GM20000 (cell line): ENCODE results near the gene PML.
A peak's percentile ranks its signal among the peaks of the same experiment; 100 is the strongest.

Experiments used
- DNase-seq: peaks from one replicate; pipeline ENCODE4 v3.0.0; 2012; ENCODE audit warnings: low spot score
- TF ChIP-seq, protein P1 (sequence below): IDR thresholded peaks from 2 replicates; pipeline ENCODE4 v1.5.1; 2012; ENCODE audit warnings: mild to moderate bottlenecking, control low read depth; ENCODE audit errors: extremely low read depth, missing control alignments

Gene PML

DNA sequence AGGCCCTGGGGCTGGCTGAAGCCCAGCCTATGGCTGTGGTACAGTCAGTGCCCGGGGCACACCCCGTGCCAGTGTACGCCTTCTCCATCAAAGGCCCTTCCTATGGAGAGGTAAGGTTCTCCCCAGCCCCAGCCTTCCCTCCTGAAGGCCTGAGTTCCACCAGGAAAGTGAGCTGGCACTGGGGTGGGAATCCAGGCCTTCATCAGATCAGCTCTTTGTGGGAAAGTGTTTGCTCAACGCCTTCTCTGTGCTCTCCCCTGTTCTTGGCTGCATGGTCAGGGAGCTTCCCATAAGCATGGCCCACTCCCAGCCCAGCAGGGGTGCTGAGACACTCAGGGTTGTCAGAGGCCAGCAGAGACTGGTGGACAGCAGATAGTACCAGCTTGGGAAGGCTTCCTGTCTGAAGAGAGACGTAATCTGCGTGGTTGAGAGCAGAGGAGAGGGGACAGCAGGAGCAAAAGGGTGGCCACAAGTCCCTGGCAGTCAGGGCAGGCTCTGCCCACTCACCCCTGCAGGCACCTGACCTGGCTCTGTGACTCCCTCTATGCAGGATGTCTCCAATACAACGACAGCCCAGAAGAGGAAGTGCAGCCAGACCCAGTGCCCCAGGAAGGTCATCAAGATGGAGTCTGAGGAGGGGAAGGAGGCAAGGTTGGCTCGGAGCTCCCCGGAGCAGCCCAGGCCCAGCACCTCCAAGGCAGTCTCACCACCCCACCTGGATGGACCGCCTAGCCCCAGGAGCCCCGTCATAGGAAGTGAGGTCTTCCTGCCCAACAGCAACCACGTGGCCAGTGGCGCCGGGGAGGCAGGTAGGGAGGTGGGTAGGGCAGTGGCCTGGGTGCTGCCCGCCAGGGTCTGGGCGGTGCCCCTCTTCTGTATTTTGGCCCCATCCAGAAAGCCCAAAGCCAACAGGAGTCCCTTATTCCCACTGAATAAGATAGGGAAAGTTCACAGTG, 38.4 kb downstream of the PML start:
- TF ChIP-seq, protein P1, sequence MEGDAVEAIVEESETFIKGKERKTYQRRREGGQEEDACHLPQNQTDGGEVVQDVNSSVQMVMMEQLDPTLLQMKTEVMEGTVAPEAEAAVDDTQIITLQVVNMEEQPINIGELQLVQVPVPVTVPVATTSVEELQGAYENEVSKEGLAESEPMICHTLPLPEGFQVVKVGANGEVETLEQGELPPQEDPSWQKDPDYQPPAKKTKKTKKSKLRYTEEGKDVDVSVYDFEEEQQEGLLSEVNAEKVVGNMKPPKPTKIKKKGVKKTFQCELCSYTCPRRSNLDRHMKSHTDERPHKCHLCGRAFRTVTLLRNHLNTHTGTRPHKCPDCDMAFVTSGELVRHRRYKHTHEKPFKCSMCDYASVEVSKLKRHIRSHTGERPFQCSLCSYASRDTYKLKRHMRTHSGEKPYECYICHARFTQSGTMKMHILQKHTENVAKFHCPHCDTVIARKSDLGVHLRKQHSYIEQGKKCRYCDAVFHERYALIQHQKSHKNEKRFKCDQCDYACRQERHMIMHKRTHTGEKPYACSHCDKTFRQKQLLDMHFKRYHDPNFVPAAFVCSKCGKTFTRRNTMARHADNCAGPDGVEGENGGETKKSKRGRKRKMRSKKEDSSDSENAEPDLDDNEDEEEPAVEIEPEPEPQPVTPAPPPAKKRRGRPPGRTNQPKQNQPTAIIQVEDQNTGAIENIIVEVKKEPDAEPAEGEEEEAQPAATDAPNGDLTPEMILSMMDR: no peak
- no peak for DNase-seq

DNA sequence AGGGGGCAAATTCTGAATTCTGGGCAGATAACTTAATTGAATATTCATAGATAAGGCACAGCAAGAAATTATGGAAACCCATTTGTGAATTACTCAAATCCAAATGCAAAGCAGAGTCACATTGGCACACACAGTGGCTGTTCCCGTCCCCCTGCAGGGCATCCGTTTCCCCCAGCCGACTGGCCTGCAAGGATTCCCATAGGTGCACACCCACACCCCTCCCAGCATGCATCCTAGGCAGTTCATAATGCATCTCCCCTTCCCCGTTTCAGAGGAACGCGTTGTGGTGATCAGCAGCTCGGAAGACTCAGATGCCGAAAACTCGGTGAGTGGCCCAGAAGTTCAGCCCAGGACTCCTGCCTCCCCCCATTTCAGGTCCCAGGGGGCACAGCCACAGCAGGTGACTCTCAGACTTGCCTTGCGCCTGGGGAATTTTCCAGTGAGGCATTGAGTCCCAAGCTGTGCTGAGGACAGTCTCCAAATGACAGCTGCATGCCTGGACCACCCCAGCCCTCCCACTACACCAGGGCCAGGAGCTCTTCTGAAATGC, 39.8 kb downstream of the PML start:
- TF ChIP-seq, protein P1: no peak
- no peak for DNase-seq

DNA sequence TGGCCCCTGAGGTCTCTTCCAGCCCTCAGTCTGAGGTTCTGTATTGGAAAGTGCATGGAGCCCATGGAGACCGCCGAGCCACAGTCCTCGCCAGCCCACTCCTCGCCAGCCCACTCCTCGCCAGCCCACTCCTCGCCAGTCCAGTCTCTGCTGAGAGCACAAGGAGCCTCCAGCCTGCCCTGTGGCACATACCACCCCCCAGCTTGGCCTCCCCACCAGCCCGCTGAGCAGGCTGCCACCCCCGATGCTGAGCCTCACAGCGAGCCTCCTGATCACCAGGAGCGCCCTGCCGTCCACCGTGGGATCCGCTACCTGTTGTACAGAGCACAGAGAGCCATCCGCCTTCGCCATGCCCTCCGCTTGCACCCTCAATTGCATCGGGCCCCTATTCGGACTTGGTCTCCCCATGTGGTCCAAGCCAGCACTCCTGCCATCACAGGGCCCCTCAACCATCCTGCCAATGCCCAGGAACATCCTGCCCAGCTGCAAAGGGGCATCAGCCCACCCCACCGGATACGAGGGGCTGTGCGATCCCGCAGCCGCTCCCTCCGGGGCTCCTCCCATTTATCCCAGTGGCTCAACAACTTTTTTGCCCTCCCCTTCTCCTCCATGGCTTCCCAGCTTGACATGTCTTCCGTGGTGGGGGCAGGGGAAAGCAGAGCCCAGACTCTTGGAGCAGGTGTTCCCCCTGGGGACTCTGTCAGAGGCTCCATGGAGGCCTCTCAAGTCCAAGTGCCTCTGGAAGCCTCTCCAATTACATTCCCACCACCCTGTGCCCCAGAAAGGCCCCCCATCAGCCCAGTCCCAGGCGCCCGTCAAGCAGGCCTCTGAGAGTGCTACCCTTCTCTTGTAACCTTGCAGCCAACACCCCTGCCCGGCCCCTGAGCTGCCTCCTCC, 40.9 kb downstream of the PML start:
- DNase-seq: no peak
- TF ChIP-seq, protein P1: no peak

DNA sequence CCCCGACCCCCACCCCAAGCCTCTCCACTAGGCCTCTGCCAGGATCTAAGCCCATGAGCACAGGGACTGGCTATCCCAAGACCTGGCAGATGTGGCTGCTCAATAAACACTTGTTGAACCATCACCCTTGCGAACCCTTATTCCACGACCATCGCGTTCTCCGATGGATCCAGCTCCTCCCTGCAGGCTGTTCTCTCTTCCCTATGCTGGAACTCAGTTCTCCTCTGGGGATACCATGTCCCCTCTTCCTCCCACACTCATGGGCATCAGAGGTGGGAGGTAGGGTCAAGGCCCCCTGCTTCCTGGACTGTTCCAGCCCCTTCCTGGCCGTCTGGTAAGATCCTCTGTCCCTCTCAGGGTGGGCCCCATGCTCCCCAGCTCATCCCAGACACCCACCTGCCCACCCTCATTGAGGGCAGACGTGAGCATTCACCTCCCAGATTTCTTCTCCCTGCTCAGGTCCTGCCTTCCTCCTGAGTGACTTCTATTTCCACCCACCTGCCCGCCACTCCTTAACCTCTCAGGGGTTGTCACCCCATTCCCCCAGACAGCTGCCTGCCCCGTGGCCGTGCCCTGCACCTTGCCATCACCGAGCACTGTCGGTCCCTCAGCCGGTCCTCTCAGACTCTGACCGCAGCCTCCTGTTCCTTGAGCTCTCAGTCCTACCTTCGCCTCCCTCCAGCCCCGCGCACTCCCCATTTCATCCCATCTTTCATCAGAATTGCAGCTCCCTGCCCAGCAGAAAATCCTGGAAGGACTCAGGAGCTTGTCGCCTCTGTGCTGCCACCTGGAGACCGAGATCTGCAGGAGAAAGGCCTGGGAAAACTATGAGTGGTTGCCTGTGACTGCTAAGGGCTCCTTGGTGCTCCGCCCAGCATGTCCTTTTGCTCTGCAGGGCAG, 42.0 kb downstream of the PML start:
- TF ChIP-seq, protein P1: peak; percentile 5
- no peak for DNase-seq

DNA sequence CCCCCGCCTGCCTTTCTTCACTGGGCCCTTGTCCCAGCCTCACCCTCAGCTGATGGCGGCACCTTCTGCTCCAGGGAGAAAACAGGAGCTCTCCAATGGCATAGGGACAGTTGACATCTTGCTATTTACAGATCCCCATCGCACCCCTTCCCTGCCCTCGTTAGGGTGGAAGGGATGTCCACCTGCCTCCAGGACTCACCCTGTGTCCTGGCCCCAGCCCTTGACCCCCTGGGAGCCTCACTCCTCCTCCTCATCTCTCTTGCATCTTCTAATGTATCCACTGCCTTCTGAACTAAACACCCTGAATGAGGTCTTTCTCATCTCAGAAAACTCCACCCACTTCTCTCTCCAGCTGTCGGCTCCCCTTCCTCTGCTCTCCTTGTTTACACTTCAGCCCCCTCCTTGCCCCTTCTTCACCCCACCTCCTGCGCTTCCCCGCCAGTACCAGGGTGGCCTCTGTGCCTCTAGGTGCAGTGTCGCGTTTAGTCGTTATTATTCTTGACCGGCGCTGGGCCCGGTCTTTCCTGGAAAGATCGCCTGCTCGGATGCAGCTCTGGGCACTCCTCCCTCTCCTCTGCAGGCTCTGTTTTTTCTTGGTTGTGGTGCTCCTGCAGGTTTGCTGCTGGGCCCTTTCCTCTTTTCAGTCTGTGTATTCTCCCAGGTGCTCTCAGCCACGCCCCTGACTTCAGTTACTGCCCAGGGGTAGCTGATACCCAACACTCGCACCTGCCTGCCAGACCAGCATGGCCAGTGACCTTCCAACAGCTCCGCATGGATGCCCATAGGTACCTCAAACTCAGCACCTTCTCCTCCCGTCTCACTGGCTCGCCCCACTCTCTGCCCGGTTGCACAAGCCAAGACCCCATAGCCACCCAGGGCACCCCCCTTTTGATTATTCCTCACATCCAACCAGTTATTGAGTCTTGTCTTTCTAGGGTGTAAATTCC, 42.9 kb downstream of the PML start:
- TF ChIP-seq, protein P1: no peak
- no peak for DNase-seq
